ENCODE measurements around the gene PNPLA1.

Gene PNPLA1

GRCh38 chr6:36312854-36313648, 43.2 kb downstream of the PNPLA1 start:
- DNase-seq (ENCODE audit: low read depth), result no peak
- TF ChIP-seq CTCF (conservative IDR thresholded peaks at IDR 0.05; ENCODE audit: low read depth, low read length), result no peak

GRCh38 chr6:36313649-36313936, 43.7 kb downstream of the PNPLA1 start:
- no peak for TF ChIP-seq CTCF (conservative IDR thresholded peaks at IDR 0.05; ENCODE audit: low read depth, low read length)
- no peak overlapping the region for H3K4me3 ChIP-seq (ENCODE audit: low read length)
- no peak for DNase-seq (ENCODE audit: low read depth)

More at GRCh38 chr6:36312854-36313648, 43.2 kb downstream of the PNPLA1 start:
- no peak overlapping the region for H3K4me3 ChIP-seq (ENCODE audit: low read length)

- no peak for TF ChIP-seq CTCF (conservative IDR thresholded peaks at IDR 0.05; ENCODE audit: low read depth, low read length)
- peak; percentile 85 for DNase-seq (ENCODE audit: low read depth)
- no peak overlapping the region for H3K4me3 ChIP-seq (ENCODE audit: low read length)
Measured at GRCh38 chr6:36314221-36315014, 44.6 kb downstream of the PNPLA1 start.

- no peak for DNase-seq (ENCODE audit: low read depth)
- no peak for TF ChIP-seq CTCF (conservative IDR thresholded peaks at IDR 0.05; ENCODE audit: low read depth, low read length)
- no peak overlapping the region for H3K4me3 ChIP-seq (ENCODE audit: low read length)
Measured at GRCh38 chr6:36315921-36316320, 46.1 kb downstream of the PNPLA1 start.

GRCh38 chr6:36317623-36318022, 47.8 kb downstream of the PNPLA1 start:
- DNase-seq (ENCODE audit: low read depth), result no peak
- H3K4me3 ChIP-seq (ENCODE audit: low read length), result no peak overlapping the region
- TF ChIP-seq CTCF (conservative IDR thresholded peaks at IDR 0.05; ENCODE audit: low read depth, low read length), result no peak

GRCh38 chr6:36318690-36319435, 49.0 kb downstream of the PNPLA1 start:
- no peak for DNase-seq (ENCODE audit: low read depth)
- no peak for TF ChIP-seq CTCF (conservative IDR thresholded peaks at IDR 0.05; ENCODE audit: low read depth, low read length)
- H3K4me3 ChIP-seq (ENCODE audit: low read length), result no peak overlapping the region
